ENCODE measurements around the gene LSMEM2. TPM values are rescaled to one million over a fixed set of nuclear protein-coding genes. Genes with fewer than 3 reads are reported as not detected.

LSMEM2 gene
- total and polyA plus RNA-seq, 2 of the 8 experiments (the other 6 are each of a cell fraction or from before 2014, with no cell fraction given), result 0.58 to 0.68 TPM

- no peak for TF ChIP-seq ZNF274 (IDR thresholded peaks at IDR 0.05; ENCODE audit: borderline replicate concordance, extremely low read depth, low read length)
- peak; percentile 71 for TF ChIP-seq TAF1 (IDR thresholded peaks at IDR 0.05; ENCODE audit: low read depth, low read length)
- no peak for TF ChIP-seq GABPA (IDR thresholded peaks at IDR 0.05; ENCODE audit: borderline replicate concordance, insufficient read depth, low read length)
- peak; percentile 96 for TF ChIP-seq CREB1 (IDR thresholded peaks at IDR 0.05)
- no peak for TF ChIP-seq SP2 (IDR thresholded peaks at IDR 0.05; ENCODE audit: low read length)
- no peak; the same call in 1 of the 2 replicates for TF ChIP-seq SRF (IDR thresholded peaks at IDR 0.05; ENCODE audit: low read depth, low read length)
- no peak for TF ChIP-seq TAF7 (optimal IDR thresholded peaks at IDR 0.05; ENCODE audit: borderline replicate concordance, low read depth, low read length)
- TF ChIP-seq SP1 (IDR thresholded peaks at IDR 0.05; ENCODE audit: low read depth, low read length), result peak; percentile 70
- no peak for TF ChIP-seq CHD1 (IDR thresholded peaks at IDR 0.05; ENCODE audit: low read depth, low read length)
- TF ChIP-seq TBP (IDR thresholded peaks at IDR 0.05; ENCODE audit: low read depth, low read length), result peak; percentile 16; the same call in 1 of the 2 replicates
- TF ChIP-seq ATF3 (IDR thresholded peaks at IDR 0.05; ENCODE audit: insufficient read depth, low read depth, low read length), result peak; percentile 91
- no peak for TF ChIP-seq BRCA1 (IDR thresholded peaks at IDR 0.05; ENCODE audit: low read depth, low read length)
- no peak for TF ChIP-seq ATF2 (IDR thresholded peaks at IDR 0.05; ENCODE audit: low read length)
- no peak for TF ChIP-seq RNF2 (IDR thresholded peaks at IDR 0.05; ENCODE audit: borderline replicate concordance, low read depth, low read length, missing control alignments, poor library complexity, severe bottlenecking)
- no peak for TF ChIP-seq POU5F1 (IDR thresholded peaks at IDR 0.05; ENCODE audit: low read depth, low read length)
- TF ChIP-seq BACH1 (IDR thresholded peaks at IDR 0.05; ENCODE audit: low read length), result peak; percentile 64
- TF ChIP-seq CTBP2 (IDR thresholded peaks at IDR 0.05; ENCODE audit: borderline replicate concordance, insufficient read depth, insufficient read length, low read length), result no peak
- no peak for TF ChIP-seq ASH2L (IDR thresholded peaks at IDR 0.05; ENCODE audit: low read length)
- no peak for TF ChIP-seq RXRA (IDR thresholded peaks at IDR 0.05; ENCODE audit: insufficient read depth, low read depth, low read length)
- TF ChIP-seq SIRT6 (IDR thresholded peaks at IDR 0.05; ENCODE audit: low read length), result no peak
- no peak for TF ChIP-seq RFX5 (IDR thresholded peaks at IDR 0.05; ENCODE audit: borderline replicate concordance, low read depth, low read length)
- TF ChIP-seq YY1 (IDR thresholded peaks at IDR 0.05; ENCODE audit: low read depth, low read length), result peak; percentile 81; the same call in 1 of the 2 replicates
Measured at GRCh38 chr3:50292159-50293078, 13.5 kb downstream of the LSMEM2 start, which contains the start of gene IFRD2 (continued).
